Effector CD8-positive, alpha-beta T cell (primary cell): Measurements from ENCODE around the gene ZDHHC16.
A peak's percentile ranks its signal among the peaks of the same experiment; 100 is the strongest.
"Not testable (repeated sequence)": the region's sequence is repeated elsewhere in the genome, so short reads cannot be mapped to it uniquely, and the experiment has no call there.

Source experiments
- DNase-seq: peaks from one replicate; lab custom pipeline; 2025; lab: John Stamatoyannopoulos, UW
- total RNA-seq, 4 experiments: gene quantifications; one replicate each; lab custom pipeline; 2026; lab: John Stamatoyannopoulos, UW

Gene ZDHHC16
- 26.6 to 44.7 (median 36.0) reads per million in 4 experiments for total RNA-seq

DNA sequence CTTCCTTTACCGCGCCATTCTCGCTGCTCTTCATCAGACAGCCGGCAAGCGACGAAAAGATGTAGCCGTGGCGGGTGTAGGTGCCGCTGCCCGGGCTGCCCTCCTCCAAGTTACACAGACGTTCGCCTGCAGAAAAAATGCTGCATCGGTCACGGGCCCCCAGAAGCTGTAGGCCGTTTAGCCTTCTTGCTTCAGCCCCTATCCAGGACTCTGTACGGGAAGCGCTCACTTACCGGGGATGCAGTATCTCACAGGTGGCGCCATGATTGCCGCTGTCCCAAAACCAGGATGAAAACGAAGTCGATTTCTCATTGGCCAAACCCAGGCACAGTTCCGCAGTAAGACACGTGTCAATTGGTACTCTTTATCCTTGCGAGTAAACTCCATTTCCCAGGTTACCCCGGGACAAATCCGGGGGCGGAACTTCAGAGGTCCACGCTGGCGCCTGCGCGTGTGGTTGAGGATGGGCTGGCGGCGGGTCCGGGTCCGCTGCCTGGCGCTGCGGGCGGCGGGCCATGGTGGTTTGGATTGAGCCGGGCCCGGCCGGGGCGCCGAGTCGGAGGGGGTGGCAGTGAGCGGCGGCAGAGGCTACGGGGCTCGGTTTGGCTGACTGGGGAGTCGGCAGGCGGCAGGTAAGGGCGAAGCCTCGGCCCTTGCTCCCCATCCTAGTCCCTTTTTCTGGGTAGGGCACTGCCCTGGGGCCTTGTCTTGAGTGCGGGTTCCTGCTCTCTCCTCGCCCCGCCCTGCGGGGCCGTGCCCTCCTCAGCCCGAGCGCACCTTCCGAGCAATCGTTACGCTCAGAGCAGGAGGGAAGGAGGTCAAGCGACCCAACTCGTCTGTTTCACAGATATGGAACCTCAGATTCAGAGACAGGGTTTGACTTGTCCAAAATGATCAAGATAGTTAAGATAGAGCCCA, at the start of gene ZDHHC16, which contains the start of gene EXOSC1:
Gene ZDHHC16, plus strand, starts transcription at position 454 of the 918 bp plus-strand sequence. CDS start 5,501 bp downstream, outside the sequence.
Gene EXOSC1, minus strand, starts transcription at position 285 of the 918 bp plus-strand sequence. Its CDS starts 21 bp downstream, at position 264.
- peak; percentile 80 for DNase-seq

GRCh38 chr10:97399843-97400545, 46.0 kb upstream of the ZDHHC16 start:
- no peak for DNase-seq

DNA sequence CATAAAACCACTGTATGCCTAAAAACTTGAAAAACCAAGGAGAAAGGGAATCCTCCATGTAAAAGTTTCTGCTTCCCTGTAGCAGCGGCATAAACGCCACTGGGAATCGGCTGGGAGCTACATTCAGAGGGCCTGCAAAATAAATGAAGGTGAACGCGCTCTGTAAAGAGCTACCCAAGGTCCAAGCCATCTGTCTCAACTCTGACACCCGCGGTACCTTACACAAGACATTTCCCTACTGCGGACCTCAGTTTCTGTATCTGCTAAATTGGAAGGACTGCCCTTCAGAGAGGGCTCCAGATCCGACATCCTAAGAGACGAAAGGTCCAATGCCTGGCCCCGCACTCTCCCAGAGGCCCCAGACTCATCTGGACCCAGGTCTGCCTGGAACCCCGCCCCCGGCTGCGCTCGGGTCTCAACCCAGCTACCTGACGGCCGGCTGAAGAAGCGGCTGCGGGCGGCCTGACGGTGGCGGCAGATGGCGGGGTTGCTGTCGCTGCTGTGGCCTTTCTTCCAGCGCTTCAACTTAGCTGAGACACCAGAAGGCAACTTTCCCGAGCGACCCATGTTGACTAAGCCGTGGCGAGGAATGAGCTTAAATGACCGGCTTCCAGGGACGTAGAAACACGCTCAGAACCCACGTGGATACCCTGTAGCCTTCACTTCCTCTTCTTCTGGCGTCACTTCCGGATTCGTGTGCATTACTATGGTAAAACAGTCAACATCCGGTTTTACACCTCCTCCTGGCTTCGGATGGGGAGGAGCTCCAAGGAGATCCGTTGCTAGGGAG, 45.1 kb upstream of the ZDHHC16 start, which contains the start of gene RRP12:
Gene RRP12, minus strand, starts transcription at position 676 of the 790 bp plus-strand sequence. Its CDS starts 109 bp downstream, at position 567.
- DNase-seq, result peak; percentile 71

- DNase-seq, result no peak
Observed at GRCh38 chr10:97401455-97401919, 44.5 kb upstream of the ZDHHC16 start.

- no peak for DNase-seq
Observed at GRCh38 chr10:97404044-97404443, 41.9 kb upstream of the ZDHHC16 start.

- DNase-seq, result no peak
Observed at GRCh38 chr10:97406064-97406463, 39.9 kb upstream of the ZDHHC16 start.

- DNase-seq, result not testable (repeated sequence)
Observed at GRCh38 chr10:97406483-97406882, 39.5 kb upstream of the ZDHHC16 start.

DNA sequence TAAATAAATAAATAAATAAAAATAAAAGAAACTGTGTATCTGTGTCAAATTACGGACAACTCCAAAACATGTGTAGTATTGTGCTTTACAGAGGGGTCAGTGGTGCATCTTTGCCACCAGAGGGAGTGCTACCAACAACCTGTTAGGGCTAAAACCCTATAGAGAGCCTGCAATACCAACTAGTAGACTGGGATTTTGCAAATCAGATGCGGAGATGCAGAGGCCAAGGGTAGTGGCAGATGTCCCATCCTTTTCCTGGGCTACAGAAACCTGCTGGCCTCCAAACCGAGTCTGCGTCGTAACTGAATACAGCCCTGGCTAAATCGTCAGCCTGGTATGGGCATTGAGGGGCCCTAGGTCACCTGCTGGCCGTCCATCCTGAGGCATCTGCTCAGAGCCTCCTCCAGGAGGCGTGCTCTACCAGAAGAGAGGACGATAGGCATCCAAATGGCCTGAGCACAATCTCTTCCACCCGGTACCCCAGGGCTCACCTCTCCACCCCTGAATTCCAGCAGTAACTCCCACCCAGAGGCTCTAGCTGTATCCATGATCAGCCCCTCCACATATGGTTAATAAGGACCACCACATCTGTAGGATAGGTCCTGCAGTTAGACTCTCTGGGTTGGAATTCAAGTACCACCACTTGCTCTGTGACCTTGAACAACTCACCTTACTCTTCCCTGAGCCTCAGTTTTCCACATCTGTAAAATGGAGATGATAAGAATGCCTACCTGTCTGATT, 38.6 kb upstream of the ZDHHC16 start:
- DNase-seq, result peak; percentile 25

DNA sequence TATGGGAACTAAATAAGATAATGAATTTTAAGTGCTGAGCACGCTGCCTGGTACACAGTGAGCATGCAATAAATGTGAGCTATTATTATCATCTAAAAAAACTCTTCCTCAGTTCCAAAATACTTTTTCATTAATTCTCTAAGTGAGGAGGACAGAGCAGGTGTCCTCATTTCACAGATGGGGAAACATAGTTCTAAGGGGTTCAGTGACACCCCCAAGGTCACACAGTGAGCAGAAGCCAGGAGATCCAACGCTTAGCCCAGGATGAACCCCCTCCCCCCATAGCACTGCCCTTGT, 38.1 kb upstream of the ZDHHC16 start:
- no peak for DNase-seq

- no peak for DNase-seq
Observed at GRCh38 chr10:97408496-97408992, 37.4 kb upstream of the ZDHHC16 start.

GRCh38 chr10:97411406-97411805, 34.6 kb upstream of the ZDHHC16 start:
- DNase-seq, result no peak

DNA sequence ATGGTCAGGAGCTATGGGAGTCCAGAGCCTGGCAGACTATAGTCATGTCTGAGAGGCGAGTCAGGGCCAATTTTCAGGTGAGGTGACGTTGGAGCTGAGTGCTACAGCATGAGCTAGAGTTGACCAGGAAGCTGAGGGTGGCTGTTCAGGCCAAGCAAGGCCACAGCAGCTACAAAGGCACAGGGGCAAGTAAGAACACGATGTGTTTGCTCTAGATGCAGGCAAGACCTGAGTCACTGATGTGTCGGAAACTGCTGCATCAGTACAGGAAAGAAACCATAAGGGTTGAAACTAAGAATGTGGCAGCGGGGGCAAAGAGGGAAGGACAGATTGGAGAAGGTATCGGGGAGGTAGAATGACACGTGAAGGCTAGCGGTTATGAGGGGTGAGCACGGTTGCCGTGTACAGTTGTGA, 33.1 kb upstream of the ZDHHC16 start:
- no peak for DNase-seq

DNA sequence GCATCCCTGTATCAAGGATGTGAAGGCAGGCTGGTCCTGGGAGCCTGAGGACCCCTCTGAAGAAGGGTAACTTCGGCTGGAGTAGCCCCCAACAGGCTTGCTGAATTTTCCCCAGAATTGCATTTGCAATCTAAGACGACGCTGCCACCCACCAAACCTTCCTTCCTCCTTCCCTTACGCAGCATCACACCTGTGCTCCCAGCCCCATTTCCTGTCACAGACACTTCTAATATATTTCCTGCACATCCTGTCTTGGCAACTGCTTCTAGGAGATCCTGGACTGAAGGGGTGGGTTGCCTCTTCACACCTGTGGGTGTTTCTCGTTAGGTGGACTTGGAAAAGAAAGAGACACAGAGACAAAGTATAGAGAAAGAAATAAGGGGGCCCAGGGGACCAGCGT, 29.4 kb upstream of the ZDHHC16 start:
- no peak for DNase-seq

DNA sequence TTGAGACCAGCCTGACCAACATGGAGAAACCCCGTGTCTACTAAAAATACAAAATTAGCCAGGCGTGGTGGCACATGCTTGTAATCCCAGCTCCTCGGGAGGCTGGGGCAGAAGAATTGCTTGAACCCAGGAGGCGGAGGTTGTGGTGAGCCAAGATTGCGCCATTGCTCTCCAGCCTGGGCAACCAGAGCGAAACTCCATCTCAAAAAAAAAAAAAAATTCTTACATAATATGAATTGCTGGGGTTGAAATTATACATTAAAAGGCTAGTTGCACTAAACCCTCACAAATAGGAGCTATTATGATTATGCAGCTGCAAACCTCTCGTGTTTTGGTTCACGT, 22.2 kb upstream of the ZDHHC16 start:
- DNase-seq, result not testable (repeated sequence)

- peak; percentile 91 for DNase-seq
Observed at GRCh38 chr10:97425964-97426775, 19.8 kb upstream of the ZDHHC16 start, which contains the start of gene PGAM1. TSS of gene PGAM1 (plus strand) at chr10:97426191. CDS start at chr10:97426308, 117 bp downstream.

- no peak for DNase-seq
Observed at GRCh38 chr10:97426776-97427570, 19.0 kb upstream of the ZDHHC16 start.

GRCh38 chr10:97427571-97428179, 18.3 kb upstream of the ZDHHC16 start:
- no peak for DNase-seq

- DNase-seq, result no peak
Observed at GRCh38 chr10:97428572-97428981, 17.4 kb upstream of the ZDHHC16 start.

DNA sequence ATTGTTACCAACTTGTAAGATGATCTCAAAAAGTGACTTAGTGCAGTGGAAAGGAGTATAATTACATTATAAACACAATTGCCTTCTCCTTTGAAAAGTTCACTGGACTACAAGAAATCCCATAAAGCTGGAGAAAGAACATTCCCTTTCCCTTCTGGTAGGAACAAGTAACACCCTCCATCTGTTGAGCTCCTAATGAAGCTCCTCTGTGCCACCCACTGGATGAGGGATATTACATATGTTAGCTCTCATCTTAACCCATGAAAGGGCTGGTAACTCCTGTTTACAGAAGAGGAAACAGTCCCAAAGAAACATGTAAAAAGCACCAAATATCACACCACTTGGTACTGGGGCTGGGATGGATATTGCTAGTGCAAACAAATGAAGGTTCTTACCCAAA, 11.9 kb upstream of the ZDHHC16 start:
- no peak for DNase-seq
